Stimulated activated CD8-positive, alpha-beta memory T cell treated with anti-CD3 and anti-CD28 coated beads, Interleukin-7, amount 100 ng/mL, for 4 hours (primary cell): ENCODE measurements around the gene ATXN1.
"Not testable (repeated sequence)": the region's sequence is repeated elsewhere in the genome, so short reads cannot be mapped to it uniquely, and the experiment has no call there.

Source experiments
- DNase-seq, 2 donors: peaks; one replicate each; pipeline ENCODE4 v3.0.0-alpha.2; 2020; ENCODE audit warnings: low read depth in 2 of 2

Gene ATXN1

GRCh38 chr6:16414205-16414604 lies 347.1 kb downstream of the ATXN1 start:
- peak in 1 of 2 donors; percentile 23 for DNase-seq

DNA sequence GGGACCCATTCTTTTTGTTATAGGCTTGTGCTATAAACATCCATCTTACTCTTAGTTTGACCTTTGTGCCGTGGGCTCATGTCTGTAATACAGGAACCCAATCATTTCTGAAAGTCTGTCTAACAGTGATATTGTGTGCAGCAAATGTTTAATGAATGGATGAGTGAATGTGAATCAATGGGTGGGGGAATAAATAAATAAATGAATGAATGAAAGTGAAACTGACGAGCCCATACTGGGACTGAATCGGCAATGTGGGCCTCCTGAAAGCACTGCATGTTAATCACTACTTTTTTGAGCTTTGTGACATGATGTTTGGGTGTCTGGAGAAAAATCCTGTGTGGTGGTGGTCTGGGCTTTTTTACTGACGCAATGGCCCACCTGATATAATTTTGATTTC lies 347.9 kb downstream of the ATXN1 start:
- DNase-seq, result no peak

- no peak for DNase-seq
Measured at GRCh38 chr6:16412982-16413381, 348.3 kb downstream of the ATXN1 start.

- no peak for DNase-seq
Measured at GRCh38 chr6:16412171-16412570, 349.1 kb downstream of the ATXN1 start.

DNA sequence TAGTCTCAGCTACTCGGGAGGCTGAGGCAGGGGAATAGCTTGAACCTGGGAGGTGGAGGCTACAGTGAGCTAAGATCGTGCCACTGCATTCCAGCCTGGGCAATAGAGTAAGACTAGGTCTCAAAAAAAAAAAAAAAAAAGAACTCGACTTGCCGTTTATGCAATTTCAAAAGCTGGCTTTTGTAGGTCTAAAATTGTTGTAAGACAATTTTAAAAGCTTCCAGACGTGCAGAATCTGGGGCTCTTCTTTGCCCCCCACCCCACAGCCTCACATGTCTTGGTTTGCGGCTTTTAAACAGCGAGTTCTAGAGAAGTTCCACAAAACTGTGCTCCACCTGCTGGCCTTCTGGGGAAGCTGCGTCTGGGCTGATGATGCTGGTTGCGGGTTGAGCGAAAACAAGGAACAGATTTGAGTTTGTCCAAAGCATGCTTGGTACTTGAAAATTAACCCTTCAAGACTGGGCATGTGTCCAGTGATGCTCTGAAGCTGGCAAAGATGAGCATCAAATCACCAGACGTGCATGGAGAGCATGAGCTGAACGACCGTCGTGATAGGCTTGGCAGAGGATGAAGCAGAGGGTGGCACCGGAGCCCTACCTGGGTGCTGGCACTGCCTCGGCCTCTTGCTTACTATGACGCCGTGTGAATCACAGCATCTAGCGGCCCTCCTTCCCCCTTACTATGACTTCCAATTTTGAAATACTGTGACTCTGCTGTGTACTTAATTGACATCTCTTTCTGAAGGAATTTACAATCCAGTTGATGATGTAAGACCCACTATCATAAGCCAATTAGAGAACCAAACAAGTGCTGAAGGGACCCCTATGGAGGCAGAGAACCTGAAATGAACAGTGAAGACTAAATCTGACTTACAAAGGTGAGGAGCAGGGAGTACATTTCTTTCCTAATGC lies 351.5 kb downstream of the ATXN1 start:
- peak; percentile 22 to 26 for DNase-seq

DNA sequence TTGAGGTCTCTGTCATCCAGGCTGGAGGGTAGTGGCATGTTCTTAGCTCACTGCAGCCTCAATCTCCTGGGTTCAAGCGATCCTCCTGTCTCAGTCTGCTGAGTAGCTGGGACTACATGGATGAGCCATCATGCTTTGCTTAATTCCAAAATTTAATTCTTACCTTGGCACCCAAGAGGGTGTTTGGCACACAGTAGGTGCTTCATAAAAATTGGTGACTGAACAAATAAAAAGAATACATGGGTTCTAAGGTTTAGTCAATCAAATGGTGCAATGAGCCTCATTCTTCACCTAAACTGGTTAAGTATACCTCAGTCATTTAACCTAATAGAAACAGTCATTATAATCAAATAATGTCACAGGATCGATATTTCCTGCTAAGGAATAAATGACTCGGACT lies 352.5 kb downstream of the ATXN1 start:
- DNase-seq, result no peak

GRCh38 chr6:16406966-16407365 lies 354.3 kb downstream of the ATXN1 start:
- no peak for DNase-seq

- not testable (repeated sequence) for DNase-seq
Measured at GRCh38 chr6:16406538-16406937, 354.7 kb downstream of the ATXN1 start.

DNA sequence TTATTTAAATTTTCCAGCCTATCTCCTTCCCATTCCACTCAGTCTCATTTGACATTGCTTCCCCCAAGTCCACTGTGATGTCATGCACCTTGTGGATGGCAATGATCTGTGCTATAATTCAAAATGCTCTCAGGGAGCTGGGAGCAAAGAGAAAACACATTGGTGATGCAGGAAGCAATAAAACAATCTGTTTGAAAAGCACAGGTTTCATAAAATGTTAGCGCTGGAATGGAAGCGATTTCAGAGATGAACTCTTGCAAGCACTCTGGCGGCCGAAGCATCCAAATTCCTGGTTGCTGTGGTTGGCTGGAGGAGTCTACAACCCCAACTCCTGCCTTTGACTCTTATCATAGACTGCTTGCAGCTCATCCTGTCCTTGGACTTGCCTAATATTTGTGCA lies 355.9 kb downstream of the ATXN1 start:
- no peak for DNase-seq

DNA sequence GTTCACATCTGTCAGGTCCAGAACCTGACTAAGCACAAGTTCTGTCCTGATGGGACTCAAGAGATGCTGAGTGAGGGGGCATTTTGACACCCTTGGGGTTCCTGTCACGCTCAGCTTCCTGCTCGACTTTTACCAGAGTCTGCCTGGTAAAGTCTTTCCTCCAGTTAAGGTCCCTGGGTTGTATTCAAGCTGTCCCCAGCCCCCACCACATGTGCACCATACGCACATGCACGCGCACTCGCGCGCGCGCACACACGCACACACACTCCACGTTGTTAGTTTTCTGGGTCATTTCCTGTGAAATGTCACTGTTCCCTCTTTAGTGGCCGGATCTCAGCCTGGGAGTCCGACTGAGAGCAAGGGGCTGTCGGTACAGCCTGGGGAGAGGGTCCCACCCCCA lies 356.8 kb downstream of the ATXN1 start:
- no peak for DNase-seq

DNA sequence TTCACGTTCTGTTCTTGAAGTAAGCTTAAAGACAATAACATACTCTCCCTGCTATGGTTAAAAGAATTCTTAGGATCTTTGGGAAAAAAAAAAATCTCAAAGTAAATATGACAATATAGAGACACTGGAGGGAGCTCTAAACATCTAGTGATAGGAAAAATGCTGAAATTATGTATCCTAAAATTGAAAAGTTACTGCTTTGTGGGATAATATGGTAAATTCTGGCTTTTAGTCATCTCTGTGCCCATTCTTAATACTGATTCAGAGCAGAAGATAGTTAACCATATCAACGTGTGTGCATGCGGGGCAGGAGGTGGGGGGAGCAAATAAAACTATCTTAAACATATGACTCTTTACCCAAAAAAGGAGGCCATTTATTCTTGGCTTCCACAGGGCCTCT lies 357.4 kb downstream of the ATXN1 start:
- DNase-seq, result no peak

GRCh38 chr6:16402581-16402900 lies 358.7 kb downstream of the ATXN1 start:
- DNase-seq, result no peak

- no peak for DNase-seq
Measured at GRCh38 chr6:16400248-16400760, 361.0 kb downstream of the ATXN1 start.

- no peak for DNase-seq
Measured at GRCh38 chr6:16399695-16400094, 361.6 kb downstream of the ATXN1 start.

GRCh38 chr6:16399158-16399557 lies 362.1 kb downstream of the ATXN1 start:
- DNase-seq, result no peak

DNA sequence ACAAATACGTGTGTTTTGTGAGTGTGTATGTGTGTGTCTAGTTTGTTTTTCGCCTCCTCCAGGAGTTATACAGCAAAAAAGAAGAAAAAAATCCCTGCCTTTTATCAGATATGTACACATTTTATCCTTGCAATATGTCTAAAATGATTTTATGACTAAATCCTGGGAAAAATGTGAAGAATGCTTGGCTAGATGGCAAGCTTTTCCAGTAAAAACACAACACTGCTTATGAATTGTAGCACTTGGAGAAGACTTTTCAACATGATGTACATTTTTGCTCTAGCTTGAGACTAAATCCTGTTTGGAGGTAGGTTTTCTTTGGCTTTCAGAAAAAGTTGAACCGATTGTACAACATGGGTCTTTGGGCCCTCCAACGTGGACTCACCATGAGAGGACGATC lies 362.7 kb downstream of the ATXN1 start:
- no peak for DNase-seq

DNA sequence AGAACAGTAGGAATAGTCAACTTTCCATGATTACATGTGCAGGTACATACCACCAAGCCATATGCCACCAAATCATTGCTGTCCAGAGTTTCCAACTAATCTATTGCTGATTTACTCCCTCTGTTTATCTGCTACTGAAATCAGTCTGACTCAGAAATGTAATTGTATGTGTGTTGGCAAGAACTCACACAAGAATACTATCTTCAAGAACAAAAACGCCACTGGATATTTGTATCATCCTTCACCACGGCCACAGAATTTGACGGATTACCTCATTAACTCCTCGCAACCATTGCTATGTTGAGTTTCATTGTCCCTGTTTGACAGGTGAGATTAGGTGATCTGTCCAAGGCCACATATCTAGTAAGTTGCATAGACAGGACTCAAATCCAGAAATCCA lies 363.6 kb downstream of the ATXN1 start:
- DNase-seq, result no peak

DNA sequence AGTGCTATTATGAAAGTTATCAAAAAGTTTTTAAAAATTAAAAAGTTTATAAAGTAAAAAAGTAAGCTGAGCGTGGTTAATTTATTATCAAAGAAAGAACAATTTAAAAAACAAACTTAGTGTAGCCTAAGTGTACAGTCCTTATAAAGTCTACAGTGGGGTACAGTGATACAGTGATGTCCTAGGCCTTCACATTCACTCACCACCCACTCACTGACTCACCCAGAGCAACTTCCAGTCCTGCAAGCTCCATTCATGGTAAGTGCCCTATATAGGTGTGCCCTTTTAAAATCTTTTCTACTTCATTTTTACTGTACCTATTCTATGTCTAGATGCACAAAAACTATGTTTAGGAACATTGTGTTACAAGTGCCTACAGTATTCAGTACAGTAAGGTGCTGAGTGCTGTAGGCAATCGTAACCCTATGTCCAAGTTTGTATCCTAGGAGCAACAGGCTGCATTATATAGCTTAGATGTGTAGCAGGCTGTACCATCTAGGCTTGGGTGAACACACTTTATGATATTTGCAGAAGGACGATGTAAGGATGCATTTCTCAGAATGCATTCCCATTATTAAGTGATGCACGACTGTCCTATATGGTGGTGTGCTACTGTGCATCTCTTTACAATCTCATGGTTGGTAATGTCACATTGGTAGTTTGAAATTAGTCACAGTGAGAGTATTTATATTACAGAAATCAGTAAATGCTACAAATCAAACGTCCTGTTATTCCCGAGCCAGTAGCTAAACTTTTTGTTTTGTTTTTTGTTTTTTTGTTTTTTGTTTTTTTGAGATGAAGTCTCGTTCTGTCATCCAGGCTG lies 364.6 kb downstream of the ATXN1 start:
- no peak for DNase-seq

GRCh38 chr6:16394632-16395031 lies 366.6 kb downstream of the ATXN1 start:
- DNase-seq, result no peak

DNA sequence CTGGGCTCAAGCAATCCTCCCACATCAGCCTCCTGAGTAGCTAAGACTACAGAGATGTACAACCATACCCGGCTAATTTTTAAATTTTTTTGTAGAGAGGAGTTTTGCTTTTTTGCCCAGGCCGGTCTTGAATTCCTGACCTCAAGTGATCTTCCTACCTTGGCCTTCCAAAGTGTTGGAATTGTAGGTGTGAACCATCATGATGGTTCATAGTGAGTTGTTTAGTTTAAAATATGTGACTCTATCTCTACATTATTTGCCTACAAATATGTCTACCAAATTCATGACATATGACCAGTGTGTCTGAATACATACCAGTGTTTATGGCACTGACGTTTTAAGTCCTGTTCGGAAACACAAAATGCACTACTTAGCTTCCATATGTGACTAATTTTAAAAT lies 367.9 kb downstream of the ATXN1 start:
- no peak for DNase-seq

- no peak for DNase-seq
Measured at GRCh38 chr6:16392010-16392409, 369.2 kb downstream of the ATXN1 start.

GRCh38 chr6:16391451-16391912 lies 369.8 kb downstream of the ATXN1 start:
- DNase-seq, result no peak
